GM21529 (cell line): ENCODE results near the gene MS4A10.

Experiments used
- ATAC-seq: cut with Tn5 transposase; IDR thresholded peaks from one replicate; pipeline ENCODE4 v1.9.1; 2021; ENCODE audit not compliant: unreplicated experiment

Gene MS4A10

GRCh38 chr11:60847281-60847680 is 62.1 kb downstream of the MS4A10 start:
- ATAC-seq = no peak

- ATAC-seq = no peak
Observed at GRCh38 chr11:60847896-60848295, 62.8 kb downstream of the MS4A10 start.

- no peak for ATAC-seq
Observed at GRCh38 chr11:60848714-60849151, 63.6 kb downstream of the MS4A10 start.

- no peak for ATAC-seq
Observed at GRCh38 chr11:60849641-60850520, 64.7 kb downstream of the MS4A10 start.
